ENCODE data around the gene MRPS25.

The MRPS25 gene

DNA sequence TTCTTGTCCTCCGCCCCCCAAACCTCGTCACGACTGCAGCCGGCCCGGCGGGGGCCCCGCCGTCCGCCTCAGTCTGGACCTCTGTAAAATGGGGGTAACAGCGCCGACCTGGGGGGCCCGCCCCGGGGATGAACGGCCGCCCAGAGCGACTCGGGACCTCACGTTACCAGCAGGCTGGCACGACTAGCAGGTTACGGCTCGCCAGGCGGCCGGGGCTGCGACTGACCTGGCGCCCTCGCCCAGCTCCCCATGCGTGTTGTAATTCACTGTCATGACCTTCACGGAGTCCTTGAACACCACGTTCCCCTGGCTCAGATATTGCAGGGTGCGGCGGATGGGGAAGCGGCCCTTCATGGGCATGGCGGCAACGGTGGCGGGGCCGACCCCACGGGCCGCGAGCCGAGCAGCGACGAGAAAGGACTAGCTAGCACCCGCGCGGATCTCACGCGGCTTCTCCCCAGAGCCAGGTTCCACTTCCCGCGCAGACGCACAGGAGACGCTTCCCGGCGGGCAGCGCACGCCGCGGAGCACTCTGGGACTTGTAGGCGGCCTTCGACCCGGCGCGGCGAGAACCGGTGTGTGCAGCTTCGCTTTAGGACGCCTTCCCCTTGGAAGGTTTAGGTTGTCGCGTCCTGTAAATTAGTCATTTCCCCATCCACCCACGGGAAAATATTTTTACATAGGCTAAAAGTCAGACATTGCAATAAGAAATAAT, at the start of gene MRPS25:
TSS of gene MRPS25 (minus strand) at position 481 of the 715 bp plus-strand sequence. CDS start at position 360, 121 bp downstream.
- H3K27ac Mint-ChIP-seq, result peak within 1 kb of the TSS; percentile 99
- H3K4me1 Mint-ChIP-seq (ENCODE audit: low read depth), result peaks cover 28% of the 10 kb centered on the region
- no peaks in the 10 kb centered on the region for H3K27me3 Mint-ChIP-seq

DNA sequence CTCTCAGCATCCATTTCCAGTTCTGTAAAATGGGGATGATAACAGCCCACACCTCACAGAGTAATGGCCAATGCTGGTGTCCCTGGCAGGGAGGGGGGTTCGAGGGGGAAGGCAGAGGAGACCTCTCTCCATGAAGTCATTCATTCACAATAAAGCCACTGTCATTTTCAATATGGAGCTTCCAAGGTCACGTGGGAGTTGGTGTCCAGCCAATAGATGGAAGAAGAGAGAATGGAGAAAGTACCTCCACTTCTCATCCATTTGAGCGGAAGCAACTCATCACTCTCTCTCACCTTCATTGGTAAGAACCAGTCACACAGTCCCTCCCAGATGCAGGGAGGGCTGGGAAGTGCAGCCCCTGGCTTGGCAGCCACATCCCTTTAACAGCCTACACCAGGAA, 48.8 kb upstream of the MRPS25 start:
- H3K4me3 Mint-ChIP-seq, result no peak overlapping the region
- H3K27ac Mint-ChIP-seq, result no peak overlapping the region
- H3K36me3 Mint-ChIP-seq (ENCODE audit: low read depth), result no peaks in the 10 kb centered on the region
- no peak for DNase-seq
- H3K9me3 Mint-ChIP-seq, result no peaks in the 10 kb centered on the region
- H3K4me1 Mint-ChIP-seq (ENCODE audit: low read depth), result peaks cover 3% of the 10 kb centered on the region
- H3K27me3 Mint-ChIP-seq, result peaks cover 3% of the 10 kb centered on the region

More for the DNA sequence above, at the start of gene MRPS25:
- Mint-ChIP-seq H3K9me3 (no peaks in the 10 kb centered on the region), H3K4me3 (peak within 1 kb of the TSS; percentile 98), H3K36me3 (ENCODE audit: low read depth) (peaks cover 32% of the 10 kb centered on the region)
- peak; percentile 91 for DNase-seq

DNA sequence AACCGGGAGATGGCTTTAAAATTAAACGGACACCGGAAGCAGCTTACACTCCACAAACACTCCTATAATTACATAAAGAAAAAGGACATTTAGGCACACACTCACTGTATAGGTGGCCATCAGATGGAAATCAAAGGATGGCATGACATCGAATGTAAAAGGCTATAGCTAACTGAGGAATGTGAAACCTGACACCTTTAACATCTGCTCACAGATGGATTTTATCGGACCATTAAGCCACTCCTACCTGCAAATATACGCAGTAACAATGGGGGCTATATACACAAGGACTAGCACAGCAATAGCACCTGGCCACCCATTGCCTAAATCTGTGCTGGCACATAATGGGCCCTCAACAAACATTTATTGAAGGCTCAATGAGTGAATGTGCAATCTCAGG, 48.4 kb upstream of the MRPS25 start:
- Mint-ChIP-seq H3K27ac (no peak overlapping the region), H3K9me3 (no peaks in the 10 kb centered on the region), H3K27me3 (peaks cover 4% of the 10 kb centered on the region), H3K4me1 (ENCODE audit: low read depth) (peaks cover 2% of the 10 kb centered on the region), H3K36me3 (ENCODE audit: low read depth) (no peaks in the 10 kb centered on the region), H3K4me3 (no peak overlapping the region)
- no peak for DNase-seq

DNA sequence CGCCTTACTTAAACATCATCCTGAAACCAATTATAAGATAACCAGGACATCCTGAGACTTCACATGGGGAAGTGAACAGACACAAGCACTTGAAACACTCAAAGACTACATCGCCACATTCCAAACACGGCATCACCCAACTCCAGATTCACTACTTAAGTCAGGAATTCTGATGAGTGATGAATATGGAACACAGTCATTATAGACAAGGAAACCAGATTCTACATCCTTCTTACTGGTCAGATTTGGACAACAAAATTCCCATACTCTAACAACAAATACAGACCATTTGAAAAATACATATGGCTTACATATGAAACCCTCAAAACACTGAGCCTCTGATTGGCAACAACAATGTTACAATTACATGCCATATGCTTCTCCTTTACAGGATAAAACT, 46.9 kb upstream of the MRPS25 start:
- Mint-ChIP-seq H3K4me3 (no peak overlapping the region), H3K27me3 (peaks cover 9% of the 10 kb centered on the region), H3K36me3 (ENCODE audit: low read depth) (no peaks in the 10 kb centered on the region), H3K4me1 (ENCODE audit: low read depth) (peaks cover 5% of the 10 kb centered on the region), H3K27ac (no peak overlapping the region), H3K9me3 (no peaks in the 10 kb centered on the region)
- DNase-seq, result no peak

DNA sequence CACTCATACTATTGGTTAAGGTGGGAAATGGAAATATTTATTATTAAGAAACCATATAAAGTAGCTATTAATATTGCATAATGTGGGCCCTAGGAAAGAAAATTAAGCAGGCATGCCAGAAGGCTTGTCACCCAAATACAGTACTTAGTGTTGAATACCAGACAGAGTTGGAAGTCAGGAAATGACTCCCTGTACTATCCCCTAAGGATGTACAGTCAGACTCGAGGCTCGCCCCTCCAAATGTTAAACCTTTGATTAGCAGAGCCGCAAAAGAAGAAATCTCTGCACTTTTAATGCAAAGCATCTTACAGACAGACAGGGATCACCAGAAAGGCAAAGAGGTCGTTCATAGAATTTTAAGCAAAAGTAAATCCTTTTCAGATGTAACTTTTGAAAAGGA, 45.1 kb upstream of the MRPS25 start:
- Mint-ChIP-seq H3K9me3 (no peaks in the 10 kb centered on the region), H3K27me3 (peaks cover 9% of the 10 kb centered on the region), H3K4me3 (no peak overlapping the region), H3K36me3 (ENCODE audit: low read depth) (no peaks in the 10 kb centered on the region), H3K27ac (no peak overlapping the region), H3K4me1 (ENCODE audit: low read depth) (peaks cover 5% of the 10 kb centered on the region)
- DNase-seq, result no peak

DNA sequence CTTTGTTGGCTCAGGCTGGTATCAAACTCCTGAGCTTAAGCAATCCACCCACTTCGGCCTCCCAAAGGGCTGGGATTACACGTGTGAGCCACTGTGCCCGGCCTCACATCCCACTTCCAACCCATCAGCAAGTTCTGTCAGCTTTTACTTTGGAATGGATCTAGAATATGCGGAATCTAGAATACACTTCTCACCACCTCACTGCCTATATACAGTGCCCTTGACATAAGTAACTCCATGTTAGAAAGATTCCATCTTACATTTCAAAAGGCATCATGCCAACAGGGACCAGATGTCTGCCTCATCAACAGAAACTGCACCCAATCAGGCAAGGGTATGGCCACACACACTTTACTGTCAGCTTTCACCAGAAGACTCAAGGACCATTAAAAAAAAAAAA, 43.8 kb upstream of the MRPS25 start:
- DNase-seq, result no peak
- Mint-ChIP-seq H3K9me3 (no peaks in the 10 kb centered on the region), H3K36me3 (ENCODE audit: low read depth) (no peaks in the 10 kb centered on the region), H3K4me3 (no peak overlapping the region), H3K4me1 (ENCODE audit: low read depth) (peaks cover 5% of the 10 kb centered on the region), H3K27ac (no peak overlapping the region), H3K27me3 (peaks cover 9% of the 10 kb centered on the region)

DNA sequence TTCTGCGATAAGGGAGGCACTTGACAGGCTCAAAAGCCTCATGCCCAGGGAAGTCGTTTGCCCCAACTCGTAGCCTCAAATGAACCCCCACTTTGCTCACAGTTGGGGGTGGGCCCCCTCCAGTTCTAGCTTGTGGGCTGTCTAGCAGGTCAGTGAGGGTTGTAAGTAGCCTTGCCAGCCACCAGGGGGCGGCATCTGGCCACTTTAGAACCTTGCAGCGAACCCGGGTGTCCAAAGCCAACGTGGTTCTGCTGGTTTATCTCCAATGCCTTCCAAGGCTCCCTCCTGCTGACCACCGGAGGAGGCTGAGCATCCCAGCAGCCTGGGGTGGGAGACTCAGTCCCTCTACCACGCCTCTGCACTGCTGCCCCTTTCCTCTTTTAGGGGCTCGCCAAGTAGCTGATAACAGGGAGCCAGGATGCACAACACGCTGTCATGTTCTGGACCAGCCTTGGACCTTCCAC, 43.0 kb upstream of the MRPS25 start:
- Mint-ChIP-seq H3K9me3 (no peaks in the 10 kb centered on the region), H3K36me3 (ENCODE audit: low read depth) (no peaks in the 10 kb centered on the region), H3K4me3 (no peak overlapping the region), H3K27ac (no peak overlapping the region), H3K27me3 (peaks cover 9% of the 10 kb centered on the region), H3K4me1 (ENCODE audit: low read depth) (peaks cover 5% of the 10 kb centered on the region)
- DNase-seq, result peak; percentile 82

DNA sequence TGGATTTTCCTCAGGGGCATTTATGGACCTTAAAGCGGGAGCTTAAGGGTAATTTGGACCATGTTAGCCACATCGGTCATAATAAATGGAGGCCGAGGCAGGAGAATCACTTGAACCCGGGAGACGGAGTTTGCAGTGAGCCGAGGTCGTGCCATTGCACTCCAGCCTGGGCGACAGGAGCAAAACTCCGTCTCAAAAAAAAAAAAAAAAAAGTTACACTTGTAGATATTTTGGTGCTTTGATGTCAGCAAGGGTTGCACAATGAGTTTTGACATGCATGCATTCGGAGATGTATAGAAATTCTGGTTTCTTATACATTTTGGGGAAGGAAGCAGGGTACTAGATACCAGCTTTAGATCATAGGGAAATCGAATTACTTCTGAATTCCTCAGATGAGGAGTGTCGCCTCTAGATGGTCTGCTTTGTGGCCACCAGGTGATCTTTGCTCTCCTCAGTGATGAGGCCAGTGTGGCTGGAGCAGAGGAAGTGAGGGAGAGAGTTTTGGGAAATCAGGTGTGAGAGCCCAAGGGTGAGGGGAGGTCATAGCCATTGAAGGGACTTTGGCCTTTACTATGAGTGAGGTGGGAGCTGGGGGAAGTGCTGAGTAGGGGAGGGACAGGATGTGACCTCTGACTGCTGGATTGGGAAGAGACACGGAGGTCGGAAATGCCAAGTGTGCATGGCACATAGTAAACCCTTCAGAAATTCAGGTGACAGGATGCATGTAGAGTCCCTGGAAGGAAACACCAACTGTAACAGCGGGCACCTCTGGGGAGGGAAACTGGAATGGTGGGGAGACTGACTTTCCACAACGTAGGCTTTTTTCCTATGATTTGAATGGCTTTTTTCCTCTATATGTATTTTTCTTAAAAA, 42.2 kb upstream of the MRPS25 start:
- no peaks in the 10 kb centered on the region for H3K36me3 Mint-ChIP-seq (ENCODE audit: low read depth)
- peaks cover 9% of the 10 kb centered on the region for H3K27me3 Mint-ChIP-seq
- H3K4me3 Mint-ChIP-seq, result no peak overlapping the region
- H3K9me3 Mint-ChIP-seq, result no peaks in the 10 kb centered on the region
- peaks cover 5% of the 10 kb centered on the region for H3K4me1 Mint-ChIP-seq (ENCODE audit: low read depth)
- no peak for DNase-seq
- no peak overlapping the region for H3K27ac Mint-ChIP-seq

DNA sequence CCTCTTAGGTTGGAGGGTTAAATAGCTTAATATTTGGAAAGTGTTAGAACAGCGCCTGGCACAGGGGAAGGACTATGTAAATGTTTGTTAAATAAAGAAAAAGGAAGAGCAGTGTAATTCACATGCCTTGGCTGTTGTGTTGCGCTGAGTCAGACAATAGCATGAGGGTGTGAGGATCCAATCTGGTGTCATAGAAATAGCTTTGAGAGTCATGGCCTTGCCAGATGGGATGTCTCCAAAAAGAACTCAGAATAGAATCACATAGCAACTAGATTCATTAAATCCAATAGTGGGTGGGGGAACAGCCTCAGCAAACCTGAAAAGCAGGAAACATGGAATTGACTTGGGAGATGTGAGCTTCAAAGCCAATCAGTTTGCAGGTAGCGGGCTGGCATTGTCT, 37.7 kb upstream of the MRPS25 start:
- Mint-ChIP-seq H3K4me3 (no peak overlapping the region), H3K27me3 (peaks cover 5% of the 10 kb centered on the region), H3K36me3 (ENCODE audit: low read depth) (peaks cover 12% of the 10 kb centered on the region), H3K9me3 (no peaks in the 10 kb centered on the region), H3K4me1 (ENCODE audit: low read depth) (peaks cover 23% of the 10 kb centered on the region), H3K27ac (no peak overlapping the region)
- no peak for DNase-seq

DNA sequence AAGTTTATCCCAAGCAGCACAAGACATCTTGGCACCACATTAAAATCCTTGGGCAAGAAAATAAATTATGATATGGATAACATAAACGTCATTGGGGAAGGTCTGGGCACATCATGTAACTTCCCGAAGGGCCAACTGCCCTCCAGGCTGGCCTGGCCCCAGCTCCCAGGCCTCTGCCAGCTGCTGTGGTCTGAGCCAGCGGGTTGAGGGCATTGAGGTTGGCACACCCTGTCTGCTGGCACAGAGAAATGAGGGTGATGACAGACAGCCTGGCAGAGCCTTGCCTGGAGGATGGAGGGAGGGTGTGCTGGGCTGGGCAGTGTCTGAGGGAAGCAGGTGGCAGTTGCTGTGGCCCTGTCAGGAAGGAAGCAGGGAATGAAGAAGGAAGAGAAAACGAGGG, 37.1 kb upstream of the MRPS25 start:
- Mint-ChIP-seq H3K27ac (no peak overlapping the region), H3K9me3 (no peaks in the 10 kb centered on the region), H3K4me1 (ENCODE audit: low read depth) (peaks cover 25% of the 10 kb centered on the region), H3K27me3 (peaks cover 1% of the 10 kb centered on the region), H3K4me3 (no peak overlapping the region), H3K36me3 (ENCODE audit: low read depth) (peaks cover 13% of the 10 kb centered on the region)
- DNase-seq, result no peak

DNA sequence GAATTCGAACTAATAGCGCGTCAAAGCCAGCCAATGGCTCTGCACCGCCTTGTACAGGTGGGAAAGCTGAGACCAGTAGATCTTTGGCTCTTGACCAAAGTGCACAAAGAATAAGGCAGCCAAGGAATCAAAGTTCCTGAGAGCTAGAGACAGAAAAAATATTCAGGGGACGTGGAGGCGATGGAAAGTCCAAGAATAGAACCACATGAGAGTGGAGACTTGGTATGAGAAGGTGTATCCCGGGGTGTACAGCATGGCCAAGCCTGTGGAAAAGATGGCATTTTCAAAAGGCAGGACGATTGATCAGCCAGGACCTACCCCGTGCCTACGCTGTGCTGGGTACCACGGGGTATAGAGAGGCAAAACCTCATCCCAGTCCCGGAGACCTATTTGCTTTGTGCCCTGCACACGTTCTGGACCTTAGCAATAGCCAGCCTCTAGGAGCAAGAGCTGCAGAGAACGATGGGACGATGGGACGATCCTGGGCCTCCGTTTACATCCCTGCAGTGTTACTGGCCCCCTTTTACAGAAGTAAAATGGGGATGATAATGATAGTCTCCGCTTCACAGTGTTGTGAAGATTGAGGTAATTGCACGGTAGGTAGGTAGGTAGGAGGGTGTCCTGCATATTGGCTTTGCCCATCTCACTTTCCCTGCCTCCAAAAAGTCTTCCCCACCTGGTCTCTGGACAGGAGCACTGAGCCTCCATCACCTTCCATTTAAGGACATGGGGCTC, 34.4 kb upstream of the MRPS25 start:
- peaks cover 30% of the 10 kb centered on the region for H3K4me1 Mint-ChIP-seq (ENCODE audit: low read depth)
- DNase-seq, result no peak
- H3K36me3 Mint-ChIP-seq (ENCODE audit: low read depth), result peaks cover 34% of the 10 kb centered on the region

DNA sequence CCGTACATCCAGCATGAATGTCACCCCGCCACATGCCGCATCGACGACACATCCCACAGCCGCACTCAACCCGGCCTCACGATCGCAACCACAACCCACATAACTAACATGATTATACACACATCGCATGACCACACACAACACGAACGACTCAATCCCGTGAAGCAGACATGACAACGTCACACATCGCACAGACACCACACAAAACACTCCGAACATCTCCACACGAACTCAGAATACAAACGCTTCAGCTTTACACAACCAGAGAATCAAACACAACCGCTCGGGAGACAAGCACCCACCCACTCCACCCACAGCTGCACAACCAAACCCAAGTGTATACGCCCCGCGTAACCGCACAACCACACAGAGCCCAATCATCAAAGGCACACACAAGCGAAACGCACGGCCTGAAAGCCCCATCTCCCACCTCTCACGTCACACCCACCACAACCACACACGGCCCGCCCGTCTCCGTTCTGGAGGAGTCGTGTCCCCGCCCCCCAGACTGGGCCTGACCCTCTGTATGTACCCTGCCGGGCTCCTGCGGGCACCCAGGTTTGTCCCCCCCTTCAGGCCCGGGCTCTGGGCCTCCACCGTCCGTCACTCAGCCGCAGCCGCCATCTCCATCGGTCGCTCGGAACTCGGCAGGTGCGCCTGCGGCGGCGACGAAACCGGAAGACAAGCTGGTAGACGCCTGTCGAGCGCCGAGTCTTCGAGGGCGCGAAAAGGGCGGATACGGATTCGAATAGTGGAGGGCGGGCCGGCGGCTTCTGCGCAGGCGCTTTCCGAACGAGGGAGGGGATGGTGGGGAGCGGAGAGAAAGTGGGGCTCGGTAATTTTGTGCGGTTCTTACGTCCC, 33.6 kb upstream of the MRPS25 start, which contains the start of gene RBSN:
TSS of gene RBSN (minus strand) at position 646 of the 861 bp plus-strand sequence. CDS start 3,028 bp downstream, outside the sequence.
- Mint-ChIP-seq H3K9me3 (no peaks in the 10 kb centered on the region), H3K27me3 (no peaks in the 10 kb centered on the region), H3K4me1 (ENCODE audit: low read depth) (peaks cover 30% of the 10 kb centered on the region), H3K27ac (peak within 1 kb of the TSS; percentile 95), H3K36me3 (ENCODE audit: low read depth) (peaks cover 42% of the 10 kb centered on the region), H3K4me3 (peak within 1 kb of the TSS; percentile 85)
- DNase-seq, result peak; percentile 96

More for the DNA sequence above, 34.4 kb upstream of the MRPS25 start:
- Mint-ChIP-seq H3K4me3 (peak overlapping the region; percentile 85), H3K9me3 (no peaks in the 10 kb centered on the region), H3K27me3 (no peaks in the 10 kb centered on the region), H3K27ac (peak overlapping the region; percentile 95)

DNA sequence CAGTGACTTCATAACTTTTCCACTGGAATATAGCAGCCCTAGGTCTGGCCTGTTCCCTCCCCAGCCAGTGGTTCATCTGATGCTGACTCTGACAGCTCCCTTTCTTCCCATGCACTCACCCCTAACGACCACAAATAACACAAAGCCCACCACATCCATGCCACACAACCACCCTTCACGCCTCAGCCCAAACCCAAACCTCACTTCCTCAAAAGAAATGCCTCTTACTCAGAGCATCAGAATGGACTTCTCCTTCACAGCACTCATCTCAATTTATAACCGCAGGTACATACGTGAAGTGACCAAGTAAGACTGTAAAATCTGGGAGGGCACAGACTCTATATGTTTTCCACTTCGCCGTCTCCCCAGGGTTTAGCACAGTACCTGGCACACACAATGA, 32.8 kb upstream of the MRPS25 start:
- Mint-ChIP-seq H3K9me3 (no peaks in the 10 kb centered on the region), H3K27me3 (no peaks in the 10 kb centered on the region), H3K36me3 (ENCODE audit: low read depth) (peaks cover 49% of the 10 kb centered on the region), H3K27ac (peak overlapping the region; percentile 95), H3K4me1 (ENCODE audit: low read depth) (peaks cover 33% of the 10 kb centered on the region), H3K4me3 (peak overlapping the region; percentile 85)
- DNase-seq, result peak; percentile 62

Measured in activated T-cell treated with anti-CD3 and anti-CD28 coated beads, Interleukin-2, amount 50 U/mL, for 24 hours (primary cell).